HG03354 (cell line): ENCODE data around the gene HUNK.
"Not testable (repeated sequence)": the region's sequence is repeated elsewhere in the genome, so short reads cannot be mapped to it uniquely, and the experiment has no call there.

Experiments used
- ATAC-seq: cut with Tn5 transposase; IDR thresholded peaks from one replicate; pipeline ENCODE4 v1.9.1; 2021; ENCODE audit warnings: mild to moderate bottlenecking; ENCODE audit not compliant: unreplicated experiment, poor library complexity, severe bottlenecking

HUNK gene

DNA sequence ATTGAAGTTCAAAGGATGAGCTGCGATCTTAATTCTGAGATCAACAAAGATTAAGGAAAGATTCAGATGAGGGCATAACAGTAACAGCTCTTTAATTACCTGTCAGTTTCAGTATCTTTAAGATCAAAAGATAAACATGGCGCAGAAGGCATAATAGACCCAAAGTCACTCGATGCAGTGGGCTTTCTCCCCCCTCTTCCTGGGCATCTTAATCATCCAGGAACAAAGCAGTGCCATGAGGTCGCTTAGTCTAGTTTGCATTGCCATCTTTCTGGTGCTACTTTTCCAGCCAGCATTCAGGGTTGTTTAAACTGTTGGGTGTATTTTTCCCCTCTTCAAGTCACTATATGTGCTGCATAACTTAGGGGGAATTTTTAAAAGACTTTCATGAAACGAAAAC, 72.3 kb downstream of the HUNK start:
- ATAC-seq = no peak

DNA sequence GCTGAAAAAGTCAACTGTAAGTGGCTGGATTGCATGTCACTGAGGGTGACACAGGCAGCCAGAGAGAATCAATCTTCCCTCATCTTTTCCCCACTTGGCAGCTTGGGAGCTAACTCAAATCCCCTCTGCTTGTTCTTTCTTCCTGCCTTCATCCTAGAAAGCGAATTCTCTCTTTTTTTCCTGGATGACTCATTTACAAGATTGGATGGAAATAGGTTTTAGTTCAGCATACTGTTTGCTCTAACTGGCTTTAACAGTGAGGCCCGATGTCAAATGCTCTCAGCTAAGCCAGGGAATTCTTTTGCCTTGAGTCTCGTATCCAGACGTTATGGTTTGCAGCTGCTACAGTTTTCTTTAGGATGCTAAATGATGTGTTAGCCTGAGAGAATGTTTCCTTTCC, 72.7 kb downstream of the HUNK start:
- ATAC-seq = no peak

DNA sequence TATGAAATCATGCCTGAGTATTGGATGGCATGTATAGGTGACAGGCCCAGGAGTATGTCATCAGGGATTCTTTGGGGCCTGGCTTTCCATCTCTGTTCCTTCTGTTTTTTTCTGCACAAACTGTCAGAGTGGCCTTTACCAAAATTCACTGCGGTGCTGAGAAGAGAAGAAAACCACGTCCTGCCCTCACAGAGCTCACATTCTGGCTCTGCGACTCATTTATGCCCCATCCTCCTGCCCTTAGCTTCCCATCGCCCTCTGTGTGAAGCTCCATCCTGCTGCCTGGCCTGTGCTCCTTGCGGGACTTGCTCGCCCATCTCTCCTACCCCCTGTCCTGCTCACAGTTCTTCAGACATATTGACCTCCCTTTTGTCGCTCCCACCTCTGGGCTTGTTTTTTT, 73.4 kb downstream of the HUNK start:
- ATAC-seq = no peak

DNA sequence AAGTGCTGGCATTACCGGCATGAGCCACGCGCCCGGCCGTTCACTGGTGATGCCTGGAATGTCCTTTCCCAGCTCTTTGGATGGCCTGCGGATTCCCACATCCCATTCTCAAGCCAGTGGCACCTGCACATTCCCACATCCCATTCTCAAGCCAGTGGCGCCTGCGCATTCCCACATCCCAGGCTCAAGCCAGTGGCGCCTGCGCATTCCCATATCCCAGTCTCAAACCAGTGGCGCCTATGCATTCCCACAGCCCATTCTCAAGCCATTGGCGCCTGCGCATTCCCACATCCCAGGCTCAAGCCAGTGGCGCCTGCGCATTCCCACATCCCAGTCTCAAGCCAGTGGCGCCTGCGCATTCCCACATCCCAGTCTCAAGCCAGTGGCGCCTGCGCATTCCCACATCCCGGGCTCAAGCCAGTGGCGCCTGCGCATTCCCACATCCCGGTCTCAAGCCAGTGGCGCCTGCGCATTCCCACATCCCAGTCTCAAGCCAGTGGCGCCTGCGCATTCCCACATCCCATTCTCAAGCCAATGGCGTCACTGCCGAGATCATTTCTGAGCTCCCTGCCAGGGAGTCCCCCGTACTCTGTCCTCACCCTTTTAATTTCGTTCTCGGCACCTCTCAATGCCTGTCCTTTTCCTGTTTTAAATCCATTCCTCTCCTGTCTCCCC, 74.2 kb downstream of the HUNK start:
- ATAC-seq = not testable (repeated sequence)

DNA sequence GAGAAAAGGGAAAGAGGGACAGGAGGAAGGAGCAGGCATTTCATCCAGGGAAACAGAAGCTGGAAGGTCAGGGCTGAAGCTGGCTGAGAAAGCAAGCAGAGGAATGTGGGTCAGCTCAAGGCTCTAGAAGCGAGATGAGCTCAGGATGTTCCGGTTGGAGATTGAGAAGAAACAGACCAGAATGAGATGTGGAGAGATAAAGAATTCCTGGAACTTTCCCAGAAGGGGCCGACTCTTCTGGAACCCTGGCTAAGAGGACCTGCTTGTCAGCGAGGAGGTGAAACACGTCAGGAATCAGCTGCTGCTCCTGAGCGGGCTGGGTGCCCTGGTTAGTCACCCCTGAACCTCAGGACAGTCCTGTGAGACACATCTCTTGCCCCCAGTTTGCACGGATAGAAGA, 75.9 kb downstream of the HUNK start:
- no peak for ATAC-seq

DNA sequence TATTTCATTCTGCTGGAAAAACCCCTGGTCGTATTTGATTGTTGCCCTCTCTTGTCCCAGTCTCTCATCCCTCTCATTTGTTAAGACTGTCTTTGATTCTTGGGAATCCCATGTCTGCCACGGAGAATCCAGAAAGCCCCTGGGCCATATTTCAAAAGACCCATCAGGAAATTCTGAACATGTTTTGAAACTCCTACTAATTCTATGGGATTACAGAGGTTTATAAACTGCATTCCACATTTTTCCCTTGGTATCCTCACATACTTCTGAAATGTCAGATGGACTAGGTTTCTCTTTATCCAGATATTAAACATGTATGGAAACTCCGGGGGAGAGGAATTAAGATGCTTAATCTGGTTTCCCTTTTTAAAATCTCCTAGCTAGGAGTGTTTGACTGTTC, 80.0 kb downstream of the HUNK start:
- no peak for ATAC-seq

DNA sequence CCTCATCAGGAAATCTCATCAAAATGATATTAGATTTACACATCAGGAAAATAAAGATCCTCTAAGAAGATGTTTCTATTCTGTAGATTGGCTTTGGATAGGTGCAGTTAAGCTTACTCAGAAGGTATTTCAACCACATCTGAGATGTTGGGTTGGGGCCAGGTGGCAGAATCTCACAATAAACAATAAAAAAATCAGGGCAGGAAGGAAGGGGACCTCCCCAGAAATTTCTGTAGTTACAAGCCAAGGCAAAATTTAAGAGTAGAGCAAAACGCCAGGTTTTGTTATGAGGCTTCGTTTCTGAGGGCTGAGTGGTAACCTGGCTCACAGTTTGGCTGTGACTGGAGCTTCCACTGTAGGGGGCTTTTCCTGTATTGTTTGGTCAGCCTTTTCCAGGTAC, 84.8 kb downstream of the HUNK start:
- ATAC-seq = no peak

DNA sequence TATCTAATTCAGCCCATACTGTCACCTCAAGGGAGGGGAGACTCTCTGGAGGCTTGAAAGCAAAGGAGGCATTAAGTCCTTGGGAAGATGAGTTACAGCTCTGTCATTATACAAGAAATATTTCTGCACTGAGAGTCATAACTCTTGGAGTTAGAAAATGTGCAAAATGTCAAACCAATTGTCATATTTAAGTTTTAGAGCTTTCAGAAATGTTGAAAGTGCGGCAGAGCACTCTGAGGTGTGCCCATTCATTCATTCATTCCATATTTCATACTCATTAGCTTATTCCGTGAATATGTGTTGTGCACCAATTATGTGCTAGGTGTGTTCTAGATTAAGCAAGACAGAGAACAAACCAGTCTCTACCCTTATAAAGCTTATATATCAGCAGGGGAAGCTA, 87.1 kb downstream of the HUNK start:
- no peak for ATAC-seq

DNA sequence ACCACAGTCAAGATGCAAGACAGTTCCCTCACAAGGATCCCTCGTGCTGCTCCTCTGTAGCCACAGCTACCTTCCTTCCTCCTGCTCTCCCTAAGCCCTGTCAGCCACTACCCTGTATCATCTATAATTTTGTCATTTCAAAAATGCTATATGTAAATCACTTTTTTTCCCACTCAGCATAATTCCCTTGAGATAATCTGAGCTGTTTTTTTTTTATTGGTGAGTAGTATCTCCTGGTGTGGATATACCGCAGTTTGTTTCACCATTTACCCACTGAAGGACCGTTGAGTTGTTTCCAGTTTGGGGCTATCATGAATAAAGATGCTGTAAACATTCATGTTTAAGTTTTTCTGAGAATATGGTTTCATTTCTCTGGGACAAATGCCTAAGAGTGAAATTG, 88.2 kb downstream of the HUNK start:
- no peak for ATAC-seq

DNA sequence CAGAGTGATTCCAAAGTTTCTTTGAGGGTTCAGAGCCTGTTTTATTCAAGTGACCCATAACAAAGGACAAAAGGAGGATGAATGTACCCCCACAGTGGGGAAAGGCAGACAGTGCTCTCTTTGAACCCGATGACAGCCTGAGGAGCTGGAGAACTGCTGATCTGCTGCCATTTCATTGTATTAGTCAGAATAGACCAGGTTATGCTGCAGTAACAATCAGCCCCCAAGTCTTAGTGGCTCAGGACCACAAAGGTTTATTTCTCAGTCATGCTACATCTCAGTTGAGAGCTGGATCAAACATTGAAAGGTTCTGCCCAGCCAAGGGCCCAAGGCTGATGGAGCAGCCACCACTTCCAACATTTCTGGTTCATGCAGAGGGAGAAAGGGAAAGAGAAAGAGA, 88.9 kb downstream of the HUNK start:
- ATAC-seq = no peak

DNA sequence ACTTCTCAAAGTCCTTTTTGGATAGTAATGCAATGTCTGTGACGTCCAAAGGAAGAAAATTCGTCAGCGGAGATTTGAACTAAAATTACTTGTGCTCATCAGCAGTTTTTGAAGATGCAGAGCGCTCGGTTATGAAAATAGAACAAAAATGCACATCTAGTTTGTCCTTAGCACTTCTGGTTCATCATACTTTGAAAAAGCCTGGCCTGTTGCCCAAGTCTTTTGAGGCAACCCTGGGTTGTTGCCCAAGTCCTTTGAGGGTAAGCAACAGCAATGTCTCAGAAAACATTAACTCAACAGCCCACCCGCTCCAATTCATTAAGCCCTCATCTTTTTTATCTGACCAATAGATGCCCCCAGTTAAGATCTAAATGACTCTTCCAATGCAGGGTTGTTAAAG, 91.9 kb downstream of the HUNK start:
- ATAC-seq = no peak

DNA sequence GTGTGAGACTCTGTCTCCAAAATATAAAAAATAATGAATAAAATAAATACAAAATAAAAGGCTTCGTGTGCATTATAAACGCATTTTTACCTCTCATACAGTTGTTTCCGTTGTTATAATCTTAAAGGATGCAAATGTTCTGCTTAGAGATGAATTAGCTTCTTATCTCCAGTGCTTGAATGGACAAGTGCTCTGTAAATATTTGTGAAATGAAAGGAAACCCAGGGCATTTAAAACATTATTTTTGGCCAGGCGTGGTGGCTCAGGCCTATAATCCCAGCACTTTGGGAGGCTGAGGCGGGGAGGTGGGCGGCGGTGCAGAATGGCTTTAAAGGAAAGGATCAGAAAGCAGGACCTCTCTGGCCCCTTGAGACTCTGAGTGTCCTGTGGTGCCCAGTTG, 94.5 kb downstream of the HUNK start:
- no peak for ATAC-seq

DNA sequence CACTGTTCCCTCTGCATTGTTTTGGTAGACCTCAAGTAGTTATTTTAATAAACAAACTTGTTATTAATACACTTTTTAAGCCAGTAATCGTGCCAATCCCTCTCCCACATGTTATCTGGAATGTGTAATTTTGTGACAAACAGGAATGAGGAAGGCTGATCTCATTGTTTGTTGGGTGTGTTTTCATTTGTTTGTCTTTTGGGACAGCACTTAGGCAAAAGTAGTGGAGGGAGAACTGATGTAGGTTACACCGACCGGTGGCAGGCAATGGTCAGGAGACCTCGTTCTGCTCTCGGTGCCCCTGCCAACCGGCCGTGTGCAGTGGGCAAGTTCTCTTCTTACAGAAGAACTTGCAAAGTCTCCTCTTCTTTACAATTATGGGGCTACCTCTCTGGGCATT, 99.8 kb downstream of the HUNK start:
- no peak for ATAC-seq

DNA sequence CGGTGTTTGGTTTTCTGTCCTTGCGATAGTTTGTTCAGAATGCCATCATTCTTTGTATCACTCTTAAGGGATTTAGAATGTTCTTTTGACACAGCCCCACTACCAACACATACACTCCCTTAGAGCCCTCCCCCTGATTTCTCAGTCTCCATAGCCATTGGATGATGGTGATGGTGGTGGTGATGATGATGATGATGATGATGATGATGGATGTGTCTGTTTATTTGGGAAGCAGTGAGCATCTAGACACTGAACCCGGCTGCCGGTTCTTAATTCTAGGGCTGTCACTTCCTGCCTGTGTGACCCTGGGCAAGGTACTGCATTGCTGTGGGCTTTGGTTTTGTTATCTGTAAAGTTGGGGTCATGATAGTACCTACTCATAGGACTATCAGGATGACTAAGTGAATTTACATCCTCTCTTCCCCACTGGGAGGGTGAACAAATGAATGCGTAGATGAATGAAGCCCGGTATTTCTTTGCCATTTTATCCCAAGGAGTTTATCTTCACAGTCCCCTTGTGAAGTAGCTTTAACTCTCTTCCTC, 100.7 kb downstream of the HUNK start:
- ATAC-seq = no peak

DNA sequence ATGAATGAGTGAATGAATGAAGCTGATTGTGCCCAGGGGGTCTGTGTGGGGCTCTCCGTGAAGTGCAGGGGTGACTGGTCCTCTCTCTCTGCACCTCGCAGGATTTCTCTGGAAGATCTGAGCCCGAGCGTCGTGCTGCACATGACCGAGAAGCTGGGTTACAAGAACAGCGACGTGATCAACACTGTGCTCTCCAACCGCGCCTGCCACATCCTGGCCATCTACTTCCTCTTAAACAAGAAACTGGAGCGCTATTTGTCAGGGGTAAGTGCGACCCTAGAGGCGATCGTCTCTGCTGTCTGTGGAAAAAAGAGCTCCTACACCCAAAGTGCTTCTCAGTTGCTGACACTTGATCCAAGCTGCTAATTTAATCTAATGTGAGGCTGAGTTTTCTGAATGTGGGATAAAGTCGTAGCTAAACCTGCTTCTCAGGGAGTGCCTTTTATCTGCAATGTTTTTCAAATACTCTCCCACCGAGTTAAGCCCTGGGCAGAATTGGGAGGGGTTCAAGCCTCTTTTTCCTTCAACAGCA, 101.7 kb downstream of the HUNK start:
- ATAC-seq = no peak

DNA sequence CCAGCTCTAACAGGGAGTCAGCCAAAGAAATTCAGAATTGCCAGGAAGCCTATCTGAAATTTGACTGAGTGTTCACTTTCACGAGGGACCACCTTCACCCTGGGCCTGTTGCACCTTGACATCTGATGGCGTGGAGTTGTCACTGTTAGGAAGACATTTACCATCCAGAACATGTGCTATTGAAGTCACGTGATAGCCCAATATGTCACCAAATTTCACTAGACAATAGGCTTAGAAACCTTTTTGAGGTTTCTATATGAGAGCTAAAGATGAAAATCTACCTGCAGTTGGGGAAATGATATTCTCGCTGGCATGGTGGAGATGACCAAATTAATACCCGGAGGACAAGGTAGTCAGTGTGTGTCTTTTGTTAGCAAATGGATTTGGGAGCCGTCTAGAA, 102.7 kb downstream of the HUNK start:
- no peak for ATAC-seq

DNA sequence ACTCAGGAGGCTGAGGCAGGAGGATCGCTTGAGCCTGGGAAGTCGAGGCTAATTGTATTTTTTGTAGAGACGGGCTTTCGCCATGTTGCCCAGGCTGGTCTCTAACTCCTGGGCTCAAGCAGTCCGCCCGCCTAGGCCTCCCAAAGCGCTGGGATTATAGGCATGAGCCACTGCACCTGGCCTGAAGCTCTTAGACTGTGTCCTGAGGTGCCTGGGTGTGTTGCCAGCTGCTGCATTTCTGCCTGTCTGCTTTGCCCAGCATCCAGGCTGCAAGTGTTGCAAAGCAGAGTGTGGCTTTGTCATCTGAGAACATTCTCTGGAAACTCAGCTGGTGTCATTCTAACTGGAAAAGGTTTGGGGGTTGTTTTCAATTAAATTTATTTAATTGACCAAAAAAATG, 105.0 kb downstream of the HUNK start:
- no peak for ATAC-seq

DNA sequence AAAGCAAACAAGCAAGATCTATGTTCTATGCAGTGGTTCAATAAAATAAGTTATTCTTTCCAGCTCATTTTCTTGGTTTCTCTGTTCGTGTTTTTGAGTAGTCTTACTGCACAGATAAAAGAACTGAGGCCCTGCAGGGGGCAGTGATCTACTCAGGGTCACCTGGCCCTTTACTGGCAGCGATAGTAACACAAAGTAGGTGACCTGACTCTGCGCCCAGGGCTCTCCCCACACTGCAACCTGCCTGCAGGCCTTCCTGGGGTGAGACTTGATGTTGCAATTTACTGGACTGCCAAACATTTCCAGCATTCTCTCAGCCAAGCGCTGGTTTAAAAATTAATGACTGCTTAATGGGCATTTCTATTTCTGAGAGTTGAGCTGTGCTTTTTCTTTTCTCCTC, 110.3 kb downstream of the HUNK start:
- ATAC-seq = no peak

DNA sequence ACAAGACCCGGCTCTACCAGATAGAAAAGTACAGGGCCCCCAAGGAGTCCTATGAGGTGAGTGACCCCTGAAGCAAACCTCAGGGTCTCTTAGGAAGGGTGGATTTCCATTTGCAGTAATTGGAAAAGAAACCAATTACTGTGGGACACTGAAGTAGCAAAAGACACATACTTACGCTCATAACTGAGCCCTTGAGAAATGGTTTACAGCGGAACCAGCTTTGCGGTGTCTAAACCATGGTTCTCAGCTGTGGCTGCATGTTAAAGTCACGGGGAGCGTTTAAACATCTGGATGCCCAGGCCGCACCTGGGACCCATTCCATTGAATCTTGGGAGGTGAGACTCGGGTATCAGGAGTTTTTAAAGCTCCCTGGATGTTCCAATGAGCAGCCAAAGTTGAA, 110.7 kb downstream of the HUNK start:
- no peak for ATAC-seq

DNA sequence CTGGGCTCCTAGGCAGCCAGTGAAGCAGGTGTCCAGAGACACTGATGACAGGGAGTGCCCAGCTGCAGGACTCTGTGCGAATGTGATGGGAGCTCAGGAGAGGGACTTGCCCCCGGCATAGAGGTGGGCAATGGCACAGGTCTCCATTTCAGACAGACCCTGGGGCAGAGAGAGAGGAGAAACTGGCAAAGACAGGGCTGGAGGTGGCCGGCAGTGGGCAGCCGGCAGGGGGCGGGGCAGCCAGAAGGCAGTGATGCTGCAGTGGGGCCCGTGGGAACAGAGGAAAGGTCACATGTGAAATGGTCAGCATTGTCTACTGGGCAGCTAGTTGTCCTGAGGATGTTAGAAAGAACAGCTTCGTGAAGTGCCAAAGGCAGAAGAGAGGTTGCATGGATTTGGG, 112.6 kb downstream of the HUNK start:
- ATAC-seq = no peak

DNA sequence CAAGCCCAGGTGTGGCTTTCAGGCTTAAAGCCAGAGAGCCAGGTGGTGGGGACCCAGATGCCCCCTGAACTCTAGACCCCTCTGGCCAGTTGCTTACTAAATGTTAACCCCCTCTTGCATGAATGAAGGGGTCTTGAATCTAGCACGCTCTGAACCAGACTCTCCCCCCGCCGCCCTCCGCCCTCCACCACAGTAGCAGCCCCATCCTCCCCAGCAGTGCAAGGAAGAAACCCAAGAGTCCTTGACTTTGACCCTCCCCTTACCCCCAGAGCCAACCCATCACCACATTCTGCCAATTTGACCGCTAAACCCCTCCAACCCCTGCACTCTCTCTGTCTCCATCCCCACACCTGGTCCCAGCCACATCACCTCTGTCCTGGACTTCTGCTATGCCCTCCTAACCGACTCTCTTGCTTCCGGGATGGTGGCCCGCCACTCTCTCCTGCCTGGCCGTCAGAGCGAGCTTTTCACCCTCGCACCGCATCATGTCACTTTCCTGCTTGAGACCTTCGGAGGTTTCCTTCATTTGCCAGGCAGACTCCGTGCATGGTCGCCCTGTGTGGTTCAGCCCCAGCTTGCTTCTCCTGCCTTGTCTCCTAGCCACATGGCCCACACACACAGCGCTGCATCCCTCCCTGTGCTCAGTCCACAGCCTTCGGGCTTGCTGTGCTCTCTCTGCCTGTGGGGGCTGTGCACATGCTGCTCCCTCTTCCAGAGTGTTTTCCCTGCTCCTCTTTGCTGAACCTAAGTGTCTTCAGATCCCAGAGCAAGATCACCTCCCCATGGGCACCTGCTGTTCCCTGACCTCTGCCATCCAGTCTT, 113.4 kb downstream of the HUNK start:
- no peak for ATAC-seq
